ENCODE measurements around the gene EZR.

EZR gene

GRCh38 chr6:158819213-158819976 lies at the start of gene EZR:
Gene EZR, minus strand, starts transcription at chr6:158819368. Its CDS starts 1,275 bp downstream, at chr6:158818093.
- H3K4me3 ChIP-seq (ENCODE audit: low read depth, low read length, poor library complexity, severe bottlenecking) = peak within 1 kb of the TSS; percentile 81
- no peaks in the 10 kb centered on the region for H4K20me1 ChIP-seq (ENCODE audit: insufficient read depth, low read length)
- H3F3A ChIP-seq (ENCODE audit: insufficient read depth, low read length) = no peaks in the 10 kb centered on the region
- peak within 1 kb of the TSS; percentile 85 for H3K27ac ChIP-seq (ENCODE audit: low read depth, low read length, poor library complexity, severe bottlenecking)
- no peaks in the 10 kb centered on the region for H3K9me2 ChIP-seq (ENCODE audit: low read depth, low read length)
- TF ChIP-seq EZH2 (IDR thresholded peaks at IDR 0.05; ENCODE audit: borderline replicate concordance, low read length) (no peak), CTCF (IDR thresholded peaks at IDR 0.05; ENCODE audit: low read length) (peak; percentile 8; the same call in 1 of the 2 replicates)
- H3K36me3 ChIP-seq (ENCODE audit: insufficient read depth, low read length) = peaks cover 36% of the 10 kb centered on the region
- no peak within 1 kb of the TSS for H2AFZ ChIP-seq (ENCODE audit: low read length)
- H3K4me1 ChIP-seq (ENCODE audit: insufficient read depth, low read length, severe bottlenecking) = peaks cover 31% of the 10 kb centered on the region
- H3K27me3 ChIP-seq (ENCODE audit: insufficient read depth, low read length) = no peaks in the 10 kb centered on the region
- no peaks in the 10 kb centered on the region for H3K9me3 ChIP-seq (ENCODE audit: low read length)
- H3K4me2 ChIP-seq (ENCODE audit: low read length) = peak within 1 kb of the TSS; percentile 98
- H3K79me2 ChIP-seq (ENCODE audit: insufficient read depth, low read length) = peaks cover 37% of the 10 kb centered on the region
- peak within 1 kb of the TSS; percentile 90 for H3K9ac ChIP-seq (ENCODE audit: low read length)

- TF ChIP-seq CTCF (IDR thresholded peaks at IDR 0.05; ENCODE audit: low read length) (no peak), EZH2 (IDR thresholded peaks at IDR 0.05; ENCODE audit: borderline replicate concordance, low read length) (no peak)
- Histone ChIP-seq H3K27ac (ENCODE audit: low read depth, low read length, poor library complexity, severe bottlenecking) (peak overlapping the region; percentile 99), H3K79me2 (ENCODE audit: insufficient read depth, low read length) (no peaks in the 10 kb centered on the region), H3K9me2 (ENCODE audit: low read depth, low read length) (no peaks in the 10 kb centered on the region), H2AFZ (ENCODE audit: low read length) (no peak overlapping the region), H4K20me1 (ENCODE audit: insufficient read depth, low read length) (no peaks in the 10 kb centered on the region), H3K4me2 (ENCODE audit: low read length) (peak overlapping the region; percentile 45; the same call in 1 of the 2 replicates), H3F3A (ENCODE audit: insufficient read depth, low read length) (no peaks in the 10 kb centered on the region), H3K9me3 (ENCODE audit: low read length) (no peaks in the 10 kb centered on the region), H3K4me1 (ENCODE audit: insufficient read depth, low read length, severe bottlenecking) (peaks cover 72% of the 10 kb centered on the region), H3K9ac (ENCODE audit: low read length) (peak overlapping the region; percentile 65; the same call in 1 of the 2 replicates), H3K27me3 (ENCODE audit: insufficient read depth, low read length) (no peaks in the 10 kb centered on the region), H3K36me3 (ENCODE audit: insufficient read depth, low read length) (no peaks in the 10 kb centered on the region), H3K4me3 (ENCODE audit: low read depth, low read length, poor library complexity, severe bottlenecking) (no peak overlapping the region)
Measured at GRCh38 chr6:158868122-158868480, 48.9 kb upstream of the EZR start.

GRCh38 chr6:158867381-158868121 lies 48.4 kb upstream of the EZR start:
- Histone ChIP-seq H3K4me3 (ENCODE audit: low read depth, low read length, poor library complexity, severe bottlenecking) (peak overlapping the region; percentile 10), H3K9me3 (ENCODE audit: low read length) (no peaks in the 10 kb centered on the region), H3K27ac (ENCODE audit: low read depth, low read length, poor library complexity, severe bottlenecking) (peak overlapping the region; percentile 99), H3K27me3 (ENCODE audit: insufficient read depth, low read length) (no peaks in the 10 kb centered on the region), H3K36me3 (ENCODE audit: insufficient read depth, low read length) (no peaks in the 10 kb centered on the region), H3K9me2 (ENCODE audit: low read depth, low read length) (no peaks in the 10 kb centered on the region), H3F3A (ENCODE audit: insufficient read depth, low read length) (no peaks in the 10 kb centered on the region), H3K9ac (ENCODE audit: low read length) (peak overlapping the region; percentile 65), H3K4me2 (ENCODE audit: low read length) (peak overlapping the region; percentile 45), H3K79me2 (ENCODE audit: insufficient read depth, low read length) (no peaks in the 10 kb centered on the region), H4K20me1 (ENCODE audit: insufficient read depth, low read length) (no peaks in the 10 kb centered on the region), H2AFZ (ENCODE audit: low read length) (no peak overlapping the region), H3K4me1 (ENCODE audit: insufficient read depth, low read length, severe bottlenecking) (peaks cover 68% of the 10 kb centered on the region)
- TF ChIP-seq CTCF (IDR thresholded peaks at IDR 0.05; ENCODE audit: low read length) = no peak
- TF ChIP-seq EZH2 (IDR thresholded peaks at IDR 0.05; ENCODE audit: borderline replicate concordance, low read length) = no peak
